HepG2 (cell line): Measurements from ENCODE around the gene COMMD4. TPM values are rescaled to one million over a fixed set of nuclear protein-coding genes. Genes with fewer than 3 reads are reported as not detected.

Experiments used
- ATAC-seq: fragments of 200-7000 bp; cut with Tn5 transposase; 3 replicates; pipeline ENCODE4 v1.9.1; 2020; ENCODE audit warnings: mild to moderate bottlenecking, moderate library complexity
- BruUV-seq: library from RNA; stranded (reverse); fragments of 400-500 nt; replicated peaks from 2 replicates; lab custom pipeline; 2021; lab: Mats Ljungman, UMichigan
- CTCF ChIA-PET: fragments of 300-600 bp; formaldehyde crosslinking; extraction: SDS; loops from one replicate; lab custom pipeline; 2021; ENCODE audit warnings: low total read pairs, inconsistent platforms, low intra/inter-chr PET ratio; lab: Yijun Ruan, JAX
- POLR2A ChIA-PET: fragments of 350-600 bp; sonication (Branson Sonifier 250); formaldehyde crosslinking; loops from one replicate; lab custom pipeline; 2020; ENCODE audit warnings: antibody characterized with exemption, inconsistent platforms; lab: Yijun Ruan, JAX
- DNase-seq: peaks from one replicate; pipeline ENCODE4 v3.0.0-alpha.2; 2015; ENCODE audit warnings: low spot score
- FAIRE-seq: peaks from 3 replicates; lab custom pipeline; 2011; peaks lifted over from hg19 to GRCh38; lab: Jason Lieb, UNC
- H2AFZ ChIP-seq: one replicate; pipeline ENCODE4 v1.6.1; 2011; ENCODE audit warnings: low read length, inconsistent platforms
- H3K27ac ChIP-seq: fragments of 300-600 bp; 3 replicates; pipeline ENCODE4 v1.8.0; 2011; ENCODE audit warnings: mixed run types, mild to moderate bottlenecking, mixed read lengths, low read length, inconsistent platforms; ENCODE audit not compliant: insufficient read depth; ENCODE audit errors: extremely low read length
- H3K27me3 ChIP-seq, 2 experiments: fragments of 200-600 bp in 1 of 2; 2 replicates in 1 of 2; 3 replicates in 1 of 2; pipeline versions ENCODE4 v1.6.0 to v1.8.0; 2011; ENCODE audit warnings: low read length in 2 of 2, mild to moderate bottlenecking in 2 of 2, moderate library complexity in 2 of 2, inconsistent platforms in 1 of 2; ENCODE audit not compliant: insufficient read depth in 2 of 2, control insufficient read depth in 1 of 2
- H3K36me3 ChIP-seq, 2 experiments: fragments of 200-600 bp in 1 of 2; replicated peaks in 1 of 2; 2 replicates in 1 of 2; 3 replicates in 1 of 2; pipeline versions ENCODE4 v1.5.1 to v1.8.0; 2011; ENCODE audit warnings: low read length in 2 of 2, inconsistent platforms in 1 of 2; ENCODE audit not compliant: insufficient read depth in 2 of 2, control insufficient read depth in 1 of 2
- H3K4me1 ChIP-seq: 2 replicates; pipeline ENCODE4 v1.5.1; 2012; ENCODE audit warnings: low read length, inconsistent platforms; ENCODE audit not compliant: insufficient read depth
- H3K4me2 ChIP-seq: 2 replicates; pipeline ENCODE4 v1.6.0; 2011; ENCODE audit warnings: low read depth, low read length, inconsistent platforms
- H3K4me3 ChIP-seq, 3 experiments: fragments of 200-600 bp in 1 of 3; sonication (generic), shearing (Covaris generic) in 1 of 3; replicated peaks in 1 of 3; 2 replicates each; pipeline ENCODE4 v1.5.1; 2011 to 2016; ENCODE audit warnings: low read length in 3 of 3, inconsistent platforms in 2 of 3, low read depth in 2 of 3, mild to moderate bottlenecking in 2 of 3, control low read depth in 1 of 3, mixed read lengths in 1 of 3; ENCODE audit not compliant: insufficient read depth in 1 of 3
- H3K79me2 ChIP-seq: one replicate; pipeline ENCODE4 v1.6.1; 2011; ENCODE audit warnings: low read length, inconsistent platforms; ENCODE audit not compliant: insufficient read depth
- H3K9ac ChIP-seq: 2 replicates; pipeline ENCODE4 v1.6.0; 2011; ENCODE audit warnings: mild to moderate bottlenecking, low read depth, low read length, inconsistent platforms; ENCODE audit not compliant: insufficient read depth
- H3K9me3 ChIP-seq: 2 replicates; pipeline ENCODE4 v1.5.1; 2012; ENCODE audit warnings: mild to moderate bottlenecking, low read length
- H4K20me1 ChIP-seq: 2 replicates; pipeline ENCODE4 v1.6.0; 2011; ENCODE audit warnings: inconsistent platforms, mild to moderate bottlenecking, low read length, moderate library complexity; ENCODE audit not compliant: insufficient read depth
- GABPB1 ChIP-seq: IDR thresholded peaks from 2 replicates; pipeline ENCODE4 v1.6.1; 2016; ENCODE audit warnings: mild to moderate bottlenecking, missing genetic modification reagents, moderate library complexity, missing compliant biosample characterization
- HCFC1 ChIP-seq: fragments of 150-350 bp; IDR thresholded peaks from 2 replicates; pipeline ENCODE4 v1.6.1; 2014; ENCODE audit warnings: low read depth, low read length
- KAT7 ChIP-seq: IDR thresholded peaks from 2 replicates; pipeline ENCODE4 v1.6.1; 2018; ENCODE audit warnings: borderline replicate concordance, missing compliant biosample characterization
- SP4 ChIP-seq: sonication (generic); formaldehyde crosslinking; IDR thresholded peaks from 2 replicates; pipeline ENCODE4 v1.8.1; 2023; ENCODE audit warnings: mild to moderate bottlenecking, missing genetic modification reagents
- SP5 ChIP-seq: IDR thresholded peaks from 2 replicates; pipeline ENCODE4 v1.6.1; 2016; ENCODE audit warnings: low read depth, borderline replicate concordance
- SRSF4 ChIP-seq: fragments of 200-400 bp; formaldehyde crosslinking; IDR thresholded peaks from one replicate; pipeline ENCODE4 v1.6.1; 2018; ENCODE audit warnings: mild to moderate bottlenecking, low read depth, low read length, moderate library complexity; ENCODE audit not compliant: poor library complexity, severe bottlenecking
- ZNF12 ChIP-seq: sonication (generic); formaldehyde crosslinking; IDR thresholded peaks from 2 replicates; pipeline ENCODE4 v1.5.0; 2020; ENCODE audit warnings: missing genetic modification reagents
- ZNF263 ChIP-seq: sonication (generic); formaldehyde crosslinking; IDR thresholded peaks from 2 replicates; pipeline ENCODE4 v1.4.0; 2020; ENCODE audit warnings: missing genetic modification reagents
- ZNF264 ChIP-seq: sonication (generic); formaldehyde crosslinking; IDR thresholded peaks from 2 replicates; pipeline ENCODE4 v1.4.0; 2020; ENCODE audit warnings: missing genetic modification reagents
- ZNF670 ChIP-seq: sonication (generic); formaldehyde crosslinking; IDR thresholded peaks from 2 replicates; pipeline ENCODE4 v1.8.0; 2022; ENCODE audit warnings: mild to moderate bottlenecking, missing genetic modification reagents, borderline replicate concordance
- ZNF75D ChIP-seq: sonication (generic); formaldehyde crosslinking; IDR thresholded peaks from 2 replicates; pipeline ENCODE4 v1.8.1; 2023; ENCODE audit warnings: missing genetic modification reagents, mild to moderate bottlenecking, borderline replicate concordance
- ZNF768 ChIP-seq: sonication (generic); formaldehyde crosslinking; IDR thresholded peaks from 2 replicates; pipeline ENCODE4 v1.4.0; 2020; ENCODE audit warnings: missing genetic modification reagents
- WGBS: methylation state at CpG from one replicate; pipeline ENCODE4 v1.1.6; 2017; ENCODE audit warnings: low lambda C conversion rate; 5-methylcytosine and 5-hydroxymethylcytosine counted together
- in situ Hi-C: cut with HindIII; loops from 2 replicates; pipeline ENCODE4 v1.10.0; 2017; ENCODE audit warnings: low pct_unique_long_range_greater_than_20kb; ENCODE audit not compliant: extremely low pct_ligation_motif_present
- intact Hi-C: fragments of 100-400 bp; cut with micrococcal nuclease; formaldehyde crosslinking; loops from one replicate; pipeline ENCODE4 v1.10.0; 2022; ENCODE audit not compliant: unreplicated experiment
- polyA plus RNA-seq, 8 experiments: library from polyadenylated mRNA; depleted of rRNA in 3 of 8; stranded (reverse) in 7 of 8; unstranded in 1 of 8; fragments of >200 nt; fragmentation: Illumina TruSeq in 4 of 8; extraction: Trizol in 4 of 8; gene quantifications; 2 replicates each; pipeline versions ENCODE4 v1.2.1 to v1.2.3, GENCODE V29; 2011 to 2016; ENCODE audit warnings: low read depth in 4 of 8, missing spikeins in 1 of 8, mixed read lengths in 1 of 8; ENCODE audit not compliant: insufficient read depth in 1 of 8
- total RNA-seq, 5 experiments: library from RNA; depleted of rRNA; stranded (reverse); fragments of >200 nt; fragmentation: Illumina TruSeq; extraction: Trizol; gene quantifications; 2 replicates each; pipeline ENCODE4 v1.2.3, GENCODE V29; 2016; ENCODE audit warnings: low read depth in 1 of 5
- TF ChIP-seq, protein P1 (sequence below): sonication (generic); formaldehyde crosslinking; IDR thresholded peaks from 2 replicates; pipeline ENCODE4 v1.8.0; 2022; ENCODE audit warnings: mild to moderate bottlenecking, missing genetic modification reagents, moderate library complexity
- TF ChIP-seq, protein P2 (sequence below): sonication (generic); formaldehyde crosslinking; IDR thresholded peaks from 2 replicates; pipeline ENCODE4 v1.5.1; 2020; ENCODE audit warnings: mild to moderate bottlenecking, missing genetic modification reagents, borderline replicate concordance
- TF ChIP-seq, protein P3 (sequence below): IDR thresholded peaks from 2 replicates; pipeline ENCODE4 v1.6.1; 2016; ENCODE audit warnings: low read depth

COMMD4 gene
- total and polyA plus RNA-seq, 2 of the 13 experiments (the other 11 are each of a cell fraction or from before 2014, with no cell fraction given): 45.8 to 89.9 TPM

DNA sequence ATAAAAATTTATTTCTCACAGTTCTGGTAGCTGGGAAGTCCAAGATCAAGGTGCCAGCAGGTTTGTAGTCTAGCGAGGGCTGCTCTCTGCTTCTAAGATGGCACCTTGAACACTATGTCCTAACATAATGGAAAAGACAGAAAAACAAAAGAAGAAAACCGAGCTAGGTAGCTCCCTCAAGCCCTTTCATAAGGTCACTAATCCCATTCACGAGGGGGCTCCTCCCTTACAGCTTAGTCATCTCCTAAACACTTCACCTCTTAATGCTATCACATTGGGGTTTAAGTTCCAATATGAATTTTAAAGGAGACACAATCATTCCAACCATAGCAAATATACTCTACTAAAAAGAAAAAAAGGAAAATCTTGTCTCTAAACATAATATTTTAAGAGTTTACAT is 29.7 kb upstream of the COMMD4 start (continued):
- no peak for TF ChIP-seq KAT7 (CRISPR knock-in tag)

DNA sequence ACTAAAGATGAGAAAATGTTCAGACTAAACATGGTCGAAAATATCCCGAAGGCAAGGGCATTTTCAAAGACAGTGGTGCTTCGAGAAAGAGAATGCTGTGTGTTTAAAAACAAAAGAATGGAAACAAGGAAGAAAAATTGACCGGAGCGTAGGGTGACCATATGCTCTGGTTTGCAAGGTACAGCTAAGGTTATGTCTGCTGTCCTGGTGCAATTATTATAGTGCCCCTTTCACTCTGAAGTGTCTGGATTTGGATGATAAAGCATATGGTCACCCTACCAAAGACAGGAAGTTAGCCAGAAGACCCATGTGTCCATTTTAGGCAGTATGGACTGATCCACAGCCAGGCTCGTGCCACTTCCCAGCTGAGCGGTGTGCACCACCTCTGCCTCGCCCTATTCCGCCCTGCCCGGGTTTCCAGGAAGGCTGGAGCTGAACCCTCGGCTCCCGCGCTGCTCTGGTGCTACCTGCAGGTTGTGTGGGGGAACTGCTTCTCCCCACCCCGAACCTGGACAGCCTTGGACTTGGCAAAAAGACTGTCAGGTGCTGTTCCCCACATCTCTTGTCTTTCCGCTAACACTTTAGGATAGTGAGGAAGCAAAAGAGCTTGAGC is 28.0 kb upstream of the COMMD4 start:
- ATAC-seq: peak; percentile 98
- TF ChIP-seq, protein P1, sequence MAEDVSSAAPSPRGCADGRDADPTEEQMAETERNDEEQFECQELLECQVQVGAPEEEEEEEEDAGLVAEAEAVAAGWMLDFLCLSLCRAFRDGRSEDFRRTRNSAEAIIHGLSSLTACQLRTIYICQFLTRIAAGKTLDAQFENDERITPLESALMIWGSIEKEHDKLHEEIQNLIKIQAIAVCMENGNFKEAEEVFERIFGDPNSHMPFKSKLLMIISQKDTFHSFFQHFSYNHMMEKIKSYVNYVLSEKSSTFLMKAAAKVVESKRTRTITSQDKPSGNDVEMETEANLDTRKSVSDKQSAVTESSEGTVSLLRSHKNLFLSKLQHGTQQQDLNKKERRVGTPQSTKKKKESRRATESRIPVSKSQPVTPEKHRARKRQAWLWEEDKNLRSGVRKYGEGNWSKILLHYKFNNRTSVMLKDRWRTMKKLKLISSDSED (CRISPR knock-in tag): no peak
- TF ChIP-seq, protein P2, sequence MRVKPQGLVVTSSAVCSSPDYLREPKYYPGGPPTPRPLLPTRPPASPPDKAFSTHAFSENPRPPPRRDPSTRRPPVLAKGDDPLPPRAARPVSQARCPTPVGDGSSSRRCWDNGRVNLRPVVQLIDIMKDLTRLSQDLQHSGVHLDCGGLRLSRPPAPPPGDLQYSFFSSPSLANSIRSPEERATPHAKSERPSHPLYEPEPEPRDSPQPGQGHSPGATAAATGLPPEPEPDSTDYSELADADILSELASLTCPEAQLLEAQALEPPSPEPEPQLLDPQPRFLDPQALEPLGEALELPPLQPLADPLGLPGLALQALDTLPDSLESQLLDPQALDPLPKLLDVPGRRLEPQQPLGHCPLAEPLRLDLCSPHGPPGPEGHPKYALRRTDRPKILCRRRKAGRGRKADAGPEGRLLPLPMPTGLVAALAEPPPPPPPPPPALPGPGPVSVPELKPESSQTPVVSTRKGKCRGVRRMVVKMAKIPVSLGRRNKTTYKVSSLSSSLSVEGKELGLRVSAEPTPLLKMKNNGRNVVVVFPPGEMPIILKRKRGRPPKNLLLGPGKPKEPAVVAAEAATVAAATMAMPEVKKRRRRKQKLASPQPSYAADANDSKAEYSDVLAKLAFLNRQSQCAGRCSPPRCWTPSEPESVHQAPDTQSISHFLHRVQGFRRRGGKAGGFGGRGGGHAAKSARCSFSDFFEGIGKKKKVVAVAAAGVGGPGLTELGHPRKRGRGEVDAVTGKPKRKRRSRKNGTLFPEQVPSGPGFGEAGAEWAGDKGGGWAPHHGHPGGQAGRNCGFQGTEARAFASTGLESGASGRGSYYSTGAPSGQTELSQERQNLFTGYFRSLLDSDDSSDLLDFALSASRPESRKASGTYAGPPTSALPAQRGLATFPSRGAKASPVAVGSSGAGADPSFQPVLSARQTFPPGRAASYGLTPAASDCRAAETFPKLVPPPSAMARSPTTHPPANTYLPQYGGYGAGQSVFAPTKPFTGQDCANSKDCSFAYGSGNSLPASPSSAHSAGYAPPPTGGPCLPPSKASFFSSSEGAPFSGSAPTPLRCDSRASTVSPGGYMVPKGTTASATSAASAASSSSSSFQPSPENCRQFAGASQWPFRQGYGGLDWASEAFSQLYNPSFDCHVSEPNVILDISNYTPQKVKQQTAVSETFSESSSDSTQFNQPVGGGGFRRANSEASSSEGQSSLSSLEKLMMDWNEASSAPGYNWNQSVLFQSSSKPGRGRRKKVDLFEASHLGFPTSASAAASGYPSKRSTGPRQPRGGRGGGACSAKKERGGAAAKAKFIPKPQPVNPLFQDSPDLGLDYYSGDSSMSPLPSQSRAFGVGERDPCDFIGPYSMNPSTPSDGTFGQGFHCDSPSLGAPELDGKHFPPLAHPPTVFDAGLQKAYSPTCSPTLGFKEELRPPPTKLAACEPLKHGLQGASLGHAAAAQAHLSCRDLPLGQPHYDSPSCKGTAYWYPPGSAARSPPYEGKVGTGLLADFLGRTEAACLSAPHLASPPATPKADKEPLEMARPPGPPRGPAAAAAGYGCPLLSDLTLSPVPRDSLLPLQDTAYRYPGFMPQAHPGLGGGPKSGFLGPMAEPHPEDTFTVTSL (CRISPR knock-in tag): no peak
- TF ChIP-seq ZNF264 (CRISPR knock-in tag) (0 out of 2 replicates have a peak, but pooled peaks have one; percentile 22), ZNF768 (CRISPR knock-in tag) (peak; percentile 41; the same call in 1 of the 2 replicates), ZNF12 (no peak), ZNF75D (CRISPR knock-in tag) (no peak), SP4 (CRISPR knock-in tag) (no peak), ZNF263 (CRISPR knock-in tag) (0 out of 2 replicates have a peak, but pooled peaks have one; percentile 38), GABPB1 (0 out of 2 replicates have a peak, but pooled peaks have one; percentile 17), SRSF4 (no peak), SP5 (no peak), ZNF670 (CRISPR knock-in tag) (no peak), HCFC1 (no peak)
- TF ChIP-seq, protein P3, sequence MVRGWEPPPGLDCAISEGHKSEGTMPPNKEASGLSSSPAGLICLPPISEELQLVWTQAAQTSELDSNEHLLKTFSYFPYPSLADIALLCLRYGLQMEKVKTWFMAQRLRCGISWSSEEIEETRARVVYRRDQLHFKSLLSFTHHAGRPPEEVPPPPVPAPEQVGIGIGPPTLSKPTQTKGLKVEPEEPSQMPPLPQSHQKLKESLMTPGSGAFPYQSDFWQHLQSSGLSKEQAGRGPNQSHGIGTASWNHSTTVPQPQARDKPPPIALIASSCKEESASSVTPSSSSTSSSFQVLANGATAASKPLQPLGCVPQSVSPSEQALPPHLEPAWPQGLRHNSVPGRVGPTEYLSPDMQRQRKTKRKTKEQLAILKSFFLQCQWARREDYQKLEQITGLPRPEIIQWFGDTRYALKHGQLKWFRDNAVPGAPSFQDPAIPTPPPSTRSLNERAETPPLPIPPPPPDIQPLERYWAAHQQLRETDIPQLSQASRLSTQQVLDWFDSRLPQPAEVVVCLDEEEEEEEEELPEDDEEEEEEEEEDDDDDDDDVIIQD (CRISPR knock-in tag): no peak

More for the DNA sequence above, 28.0 kb upstream of the COMMD4 start:
- DNase-seq (peak; percentile 58), FAIRE-seq (peak; percentile 83)
- 45% methylated on average over 7 of the region's 15 CpGs for WGBS
- no peak overlapping the region for H3K27ac ChIP-seq
- no peak overlapping the region for H3K9ac ChIP-seq
- H3K36me3 ChIP-seq: no peaks in the 10 kb centered on the region
- H3K4me2 ChIP-seq: peak overlapping the region; percentile 62
- no peaks in the 10 kb centered on the region for H3K79me2 ChIP-seq
- H3K4me3 ChIP-seq: peak overlapping the region in 1 of 3 experiments; percentile 9; a peak in 1 of 6 replicates
- H2AFZ ChIP-seq: no peak overlapping the region
- H3K4me1 ChIP-seq: peaks cover 25% of the 10 kb centered on the region
- no peaks in the 10 kb centered on the region for H3K9me3 ChIP-seq
- CTCF ChIA-PET: no interaction called here
- POLR2A ChIA-PET: no interaction called here
- no TSS peak for BruUV-seq
- intact Hi-C loops: loop anchor here (10.0 kb wide), 1 partner anchor 273 kb away; no protein-coding TSS in a partner anchor
- H4K20me1 ChIP-seq: no peaks in the 10 kb centered on the region
- peaks cover 0 to 22% of the 10 kb centered on the region in 2 experiments; a peak in 3 of 5 replicates for H3K27me3 ChIP-seq
- in situ Hi-C loops: no loop called here
